AG09309 (cell line): ENCODE measurements around the gene DCAF4.
"Not testable (repeated sequence)": the region's sequence is repeated elsewhere in the genome, so short reads cannot be mapped to it uniquely, and the experiment has no call there.

Source experiments
- DNase-seq: peaks from one replicate; pipeline ENCODE4 v3.0.0-alpha.2; 2010; ENCODE audit warnings: low read depth
- H3K4me3 ChIP-seq: 2 replicates; pipeline ENCODE4 v1.5.1; 2011; ENCODE audit warnings: mild to moderate bottlenecking, low read depth, low read length, moderate library complexity; ENCODE audit not compliant: control insufficient read depth
- TF ChIP-seq, protein P1 (sequence below): IDR thresholded peaks from 2 replicates; pipeline ENCODE4 v1.5.1; 2011; ENCODE audit warnings: mild to moderate bottlenecking, low read depth, low read length, inconsistent platforms; ENCODE audit not compliant: insufficient read depth, control insufficient read depth; ENCODE audit errors: missing control alignments

The DCAF4 gene

DNA sequence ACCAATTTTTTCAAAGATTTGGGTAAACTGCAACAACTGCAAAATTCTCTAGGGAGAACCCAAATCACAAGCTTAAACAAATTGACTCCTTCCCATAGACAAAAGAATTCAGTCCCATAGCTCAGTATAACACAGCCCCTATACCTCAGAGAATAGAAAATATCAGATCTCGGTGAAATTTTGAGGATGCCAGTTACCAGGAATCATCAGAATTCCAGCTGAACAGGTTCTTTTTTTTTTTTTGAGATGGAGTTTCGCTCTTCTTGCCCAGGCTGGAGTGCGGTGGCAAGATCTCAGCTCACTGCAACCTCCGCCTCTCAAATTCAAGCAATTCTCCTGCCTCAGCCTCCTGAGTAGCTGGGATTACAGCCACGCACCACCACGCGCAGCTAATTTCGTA is 63.9 kb downstream of the DCAF4 start:
- TF ChIP-seq, protein P1, sequence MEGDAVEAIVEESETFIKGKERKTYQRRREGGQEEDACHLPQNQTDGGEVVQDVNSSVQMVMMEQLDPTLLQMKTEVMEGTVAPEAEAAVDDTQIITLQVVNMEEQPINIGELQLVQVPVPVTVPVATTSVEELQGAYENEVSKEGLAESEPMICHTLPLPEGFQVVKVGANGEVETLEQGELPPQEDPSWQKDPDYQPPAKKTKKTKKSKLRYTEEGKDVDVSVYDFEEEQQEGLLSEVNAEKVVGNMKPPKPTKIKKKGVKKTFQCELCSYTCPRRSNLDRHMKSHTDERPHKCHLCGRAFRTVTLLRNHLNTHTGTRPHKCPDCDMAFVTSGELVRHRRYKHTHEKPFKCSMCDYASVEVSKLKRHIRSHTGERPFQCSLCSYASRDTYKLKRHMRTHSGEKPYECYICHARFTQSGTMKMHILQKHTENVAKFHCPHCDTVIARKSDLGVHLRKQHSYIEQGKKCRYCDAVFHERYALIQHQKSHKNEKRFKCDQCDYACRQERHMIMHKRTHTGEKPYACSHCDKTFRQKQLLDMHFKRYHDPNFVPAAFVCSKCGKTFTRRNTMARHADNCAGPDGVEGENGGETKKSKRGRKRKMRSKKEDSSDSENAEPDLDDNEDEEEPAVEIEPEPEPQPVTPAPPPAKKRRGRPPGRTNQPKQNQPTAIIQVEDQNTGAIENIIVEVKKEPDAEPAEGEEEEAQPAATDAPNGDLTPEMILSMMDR = no peak
- DNase-seq = no peak
- H3K4me3 ChIP-seq = no peak overlapping the region

DNA sequence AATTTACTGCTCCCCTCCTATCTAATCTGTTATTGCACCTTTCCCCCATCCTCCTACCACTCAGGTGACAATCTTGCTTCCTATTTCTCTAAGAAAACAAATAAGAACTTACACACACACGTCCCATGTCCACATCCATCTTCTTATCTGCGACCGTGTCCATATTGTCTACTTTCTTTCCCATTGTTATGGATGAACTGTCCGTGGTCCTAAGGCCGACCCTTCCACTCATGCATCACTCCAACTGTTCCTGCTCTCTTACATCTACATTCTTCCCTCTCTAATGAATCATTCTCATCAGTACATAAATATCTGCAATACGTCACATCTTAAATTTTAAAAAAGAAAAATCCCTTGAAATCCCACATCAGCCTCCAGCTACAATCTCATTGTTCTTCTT is 70.7 kb downstream of the DCAF4 start:
- no peak overlapping the region for H3K4me3 ChIP-seq
- TF ChIP-seq, protein P1 = no peak
- no peak for DNase-seq

DNA sequence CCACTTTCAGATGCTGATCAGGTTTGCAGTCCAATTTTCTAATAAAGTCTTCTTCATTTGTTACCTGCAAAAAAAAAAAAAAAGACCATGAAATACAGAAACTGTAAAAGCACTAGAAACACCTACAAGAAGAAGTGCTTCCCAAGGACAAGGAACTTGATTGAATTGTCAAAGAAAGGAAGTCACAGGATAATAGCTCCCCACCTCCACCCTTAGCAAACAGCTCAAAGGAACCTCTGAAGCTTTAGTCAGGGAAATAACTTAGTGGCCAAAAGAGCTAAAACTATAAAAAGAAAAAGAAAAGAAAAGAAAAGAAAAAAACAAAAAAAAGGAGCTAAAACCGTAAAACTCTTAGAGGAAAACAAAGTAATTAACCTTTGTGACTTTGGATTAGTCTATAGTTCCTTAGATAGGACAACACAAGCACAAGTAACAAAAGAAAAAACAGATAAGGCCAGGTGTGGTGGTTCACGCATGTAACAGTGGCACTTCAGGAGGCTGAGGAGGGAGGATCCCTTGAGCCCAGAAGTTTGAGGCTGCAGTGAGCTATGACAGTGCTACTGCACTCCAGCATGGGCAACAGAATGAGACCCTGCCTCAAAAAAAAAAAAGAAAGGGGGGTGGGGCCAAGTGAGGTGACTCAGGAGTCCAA is 72.1 kb downstream of the DCAF4 start:
- TF ChIP-seq, protein P1 = no peak

DNA sequence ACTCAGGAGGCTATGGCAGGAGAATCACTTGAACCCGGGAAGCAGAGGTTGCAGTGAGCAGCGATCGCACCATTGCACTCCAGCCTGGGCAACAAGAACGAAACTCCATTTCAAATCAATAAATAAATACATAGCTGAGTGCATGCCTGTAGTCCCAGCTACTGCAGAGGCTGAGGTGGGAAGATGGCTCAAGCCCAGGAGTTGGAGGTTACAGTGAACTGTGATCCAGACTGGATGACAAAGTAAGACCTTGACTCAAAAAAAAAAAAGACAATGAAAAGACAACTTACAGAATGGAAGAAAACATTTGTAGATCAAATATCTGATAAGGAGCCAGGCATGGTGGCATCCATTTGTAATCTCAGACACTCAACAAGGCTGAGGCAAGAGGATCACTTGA is 73.1 kb downstream of the DCAF4 start:
- no peak for DNase-seq

More for the DNA sequence above, 72.1 kb downstream of the DCAF4 start:
- no peak overlapping the region for H3K4me3 ChIP-seq
- DNase-seq = no peak

DNA sequence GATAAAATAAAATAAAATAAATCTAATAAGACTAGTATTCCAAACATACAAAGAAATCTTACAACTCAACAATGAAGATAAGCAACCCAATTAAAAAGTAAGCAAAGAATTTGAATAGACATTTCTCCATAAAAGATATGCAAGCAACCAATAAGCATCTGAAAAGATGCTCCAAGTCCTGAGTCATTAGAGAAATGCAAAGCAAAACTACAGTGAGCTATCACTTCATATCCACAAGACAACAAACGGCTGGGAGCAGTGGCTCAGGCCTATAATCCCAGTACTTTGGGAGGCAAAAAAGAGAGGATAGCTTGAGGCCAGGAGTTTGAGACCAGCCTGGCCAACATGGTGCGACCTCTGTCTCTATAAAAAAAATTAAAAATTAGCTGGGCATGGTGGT is 73.8 kb downstream of the DCAF4 start:
- no peak for DNase-seq
- H3K4me3 ChIP-seq = no peak overlapping the region
- TF ChIP-seq, protein P1 = no peak

More for the DNA sequence above, 73.1 kb downstream of the DCAF4 start:
- no peak overlapping the region for H3K4me3 ChIP-seq
- TF ChIP-seq, protein P1 = no peak

DNA sequence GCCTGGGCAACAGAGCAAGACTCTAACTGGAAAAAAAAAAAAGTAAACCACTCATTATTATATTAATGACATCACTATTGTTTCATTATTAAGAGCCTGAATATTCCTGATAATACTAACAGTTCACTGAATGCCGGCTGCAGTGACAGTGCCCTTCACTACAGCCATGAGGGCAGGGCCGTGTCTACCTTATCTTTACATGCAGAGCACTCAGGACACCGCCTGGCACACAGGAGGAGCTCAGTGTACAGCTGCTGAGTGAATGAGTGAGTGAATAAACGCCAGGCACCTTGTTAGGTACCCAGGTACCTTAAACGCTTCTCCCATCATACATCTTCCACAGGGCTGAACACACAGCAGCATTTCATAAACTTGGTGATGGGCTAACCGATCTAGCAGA is 77.4 kb downstream of the DCAF4 start:
- TF ChIP-seq, protein P1 = no peak
- no peak for DNase-seq
- H3K4me3 ChIP-seq = no peak overlapping the region

DNA sequence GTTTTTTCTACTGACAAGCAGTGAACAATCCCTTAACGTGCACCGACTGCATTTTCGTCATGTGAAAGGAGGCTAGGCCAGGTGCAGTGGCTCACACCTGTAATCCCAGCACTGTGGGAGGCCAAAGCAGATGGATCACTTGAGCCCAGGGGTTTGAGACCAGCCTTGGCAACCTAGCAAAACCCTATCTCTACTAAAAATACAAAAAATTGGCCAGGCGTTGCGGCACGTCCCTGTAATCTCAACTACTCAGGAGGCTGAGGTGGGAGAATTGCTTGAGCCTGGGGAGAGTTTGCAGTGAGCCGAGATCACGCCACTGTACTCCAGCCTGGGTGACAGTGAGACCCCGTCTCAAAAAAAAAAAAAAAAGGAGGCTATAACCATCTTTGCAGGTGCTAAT is 78.4 kb downstream of the DCAF4 start:
- not testable (repeated sequence) for H3K4me3 ChIP-seq, DNase-seq
